H9 (cell line): ENCODE data around the gene EEF1G. TPM values are rescaled to one million over a fixed set of nuclear protein-coding genes. Genes with fewer than 3 reads are reported as not detected.

ENCODE experiments used
- DNase-seq: peaks from one replicate; pipeline ENCODE4 v3.0.0-alpha.2; 2017
- H2AFZ ChIP-seq: one replicate; pipeline ENCODE4 v1.6.1; 2013; ENCODE audit warnings: mild to moderate bottlenecking, low read length, control low read depth, moderate library complexity
- H2AK5ac ChIP-seq: 2 replicates; pipeline ENCODE4 v1.6.1; 2013; ENCODE audit warnings: low read length, control low read depth, mixed read lengths; ENCODE audit not compliant: insufficient read length
- H2BK120ac ChIP-seq: one replicate; pipeline ENCODE4 v1.6.1; 2013; ENCODE audit warnings: low read depth, mild to moderate bottlenecking, low read length, control low read depth, inconsistent platforms; ENCODE audit not compliant: poor library complexity, severe bottlenecking
- H2BK12ac ChIP-seq: 2 replicates; pipeline ENCODE4 v1.6.1; 2013; ENCODE audit warnings: low read length, control low read depth, mixed read lengths, low read depth; ENCODE audit not compliant: insufficient read length
- H2BK15ac ChIP-seq: 2 replicates; pipeline ENCODE4 v1.6.1; 2013; ENCODE audit warnings: low read depth, low read length, control low read depth
- H2BK20ac ChIP-seq: one replicate; pipeline ENCODE4 v1.6.1; 2013; ENCODE audit warnings: low read depth, mild to moderate bottlenecking, low read length, control low read depth, inconsistent platforms; ENCODE audit not compliant: poor library complexity, severe bottlenecking
- H2BK5ac ChIP-seq: 2 replicates; pipeline ENCODE4 v1.6.1; 2013; ENCODE audit warnings: low read length, control low read depth, mixed read lengths; ENCODE audit not compliant: insufficient read length
- H3K14ac ChIP-seq: 2 replicates; pipeline ENCODE4 v1.6.1; 2013; ENCODE audit warnings: low read length, control low read depth; ENCODE audit not compliant: insufficient read depth
- H3K18ac ChIP-seq: 2 replicates; pipeline ENCODE4 v1.6.1; 2013; ENCODE audit warnings: low read depth, mild to moderate bottlenecking, mixed read lengths, low read length, control low read depth; ENCODE audit not compliant: insufficient read length
- H3K23ac ChIP-seq: 2 replicates; pipeline ENCODE4 v1.6.1; 2013; ENCODE audit warnings: low read length, control low read depth, mixed read lengths, low read depth; ENCODE audit not compliant: insufficient read length
- H3K23me2 ChIP-seq: 2 replicates; pipeline ENCODE4 v1.6.1; 2013; ENCODE audit warnings: low read depth, mild to moderate bottlenecking, mixed read lengths, low read length, control low read depth; ENCODE audit not compliant: insufficient read length, poor library complexity, severe bottlenecking
- H3K27ac ChIP-seq: 2 replicates; pipeline ENCODE4 v1.5.1; 2013; ENCODE audit warnings: low read length, control low read depth, mixed read lengths, low read depth; ENCODE audit not compliant: insufficient read length
- H3K27me3 ChIP-seq: 2 replicates; pipeline ENCODE4 v1.6.1; 2013; ENCODE audit warnings: low read length, control low read depth, inconsistent platforms; ENCODE audit not compliant: insufficient read depth
- H3K4ac ChIP-seq: 2 replicates; pipeline ENCODE4 v1.6.1; 2013; ENCODE audit warnings: low read depth, mild to moderate bottlenecking, control low read depth, inconsistent platforms, low read length, moderate library complexity
- H3K4me1 ChIP-seq: 2 replicates; pipeline ENCODE4 v1.6.1; 2013; ENCODE audit warnings: low read length, control low read depth, inconsistent platforms; ENCODE audit not compliant: insufficient read depth
- H3K4me2 ChIP-seq: 2 replicates; pipeline ENCODE4 v1.6.1; 2013; ENCODE audit warnings: low read length, control low read depth, mixed read lengths; ENCODE audit not compliant: insufficient read length, insufficient read depth
- H3K56ac ChIP-seq: 2 replicates; pipeline ENCODE4 v1.6.1; 2013; ENCODE audit warnings: low read depth, mild to moderate bottlenecking, mixed read lengths, low read length, control low read depth; ENCODE audit not compliant: insufficient read length
- H3K79me1 ChIP-seq: 2 replicates; pipeline ENCODE4 v1.6.1; 2013; ENCODE audit warnings: low read depth, mild to moderate bottlenecking, moderate library complexity, low read length, control low read depth, inconsistent platforms; ENCODE audit not compliant: insufficient read depth, poor library complexity, severe bottlenecking
- H3K79me2 ChIP-seq: 2 replicates; pipeline ENCODE4 v1.6.1; 2013; ENCODE audit warnings: low read length, control low read depth, inconsistent platforms; ENCODE audit not compliant: insufficient read depth
- H3K9ac ChIP-seq: 2 replicates; pipeline ENCODE4 v1.6.1; 2013; ENCODE audit warnings: low read length, control low read depth, mixed read lengths; ENCODE audit not compliant: insufficient read length; ENCODE audit errors: extremely low read depth
- H3K9me3 ChIP-seq: one replicate; pipeline ENCODE4 v1.6.1; 2013; ENCODE audit warnings: low read depth, low read length, inconsistent platforms; ENCODE audit not compliant: control insufficient read depth
- H3T11ph ChIP-seq: one replicate; pipeline ENCODE4 v1.6.1; 2013; ENCODE audit warnings: mild to moderate bottlenecking, low read length, control low read depth, inconsistent platforms
- H4K20me1 ChIP-seq: one replicate; pipeline ENCODE4 v1.6.1; 2013; ENCODE audit not compliant: control insufficient read depth, insufficient read length, insufficient read depth
- H4K5ac ChIP-seq: 2 replicates; pipeline ENCODE4 v1.6.1; 2013; ENCODE audit warnings: low read depth, mild to moderate bottlenecking, mixed read lengths, low read length, control low read depth; ENCODE audit not compliant: insufficient read length
- H4K8ac ChIP-seq: replicated peaks from 2 replicates; pipeline ENCODE4 v1.6.1; 2013; ENCODE audit warnings: low read length, control low read depth, mixed read lengths, low read depth; ENCODE audit not compliant: insufficient read length
- H4K91ac ChIP-seq: 2 replicates; pipeline ENCODE4 v1.6.1; 2013; ENCODE audit warnings: low read depth, mild to moderate bottlenecking, moderate library complexity, mixed read lengths, low read length, control low read depth; ENCODE audit not compliant: insufficient read length
- H3K27ac Mint-ChIP-seq, 3 experiments: 2 replicates in 2 of 3; 3 replicates in 1 of 3; pipeline ENCODE4 v1.8.0; 2020 to 2021; ENCODE audit warnings: mixed read lengths in 3 of 3, mild to moderate bottlenecking in 1 of 3, moderate library complexity in 1 of 3
- H3K27me3 Mint-ChIP-seq: 2 replicates; pipeline ENCODE4 v1.8.0; 2021; ENCODE audit warnings: low read depth, mild to moderate bottlenecking, moderate library complexity, mixed read lengths
- H3K36me3 Mint-ChIP-seq, 3 experiments: 2 replicates in 2 of 3; 3 replicates in 1 of 3; pipeline ENCODE4 v1.8.0; 2020 to 2021; ENCODE audit warnings: low read depth in 3 of 3, mixed read lengths in 3 of 3; ENCODE audit not compliant: insufficient read depth in 1 of 3
- H3K4me1 Mint-ChIP-seq, 2 experiments: 2 replicates each; pipeline ENCODE4 v1.8.0; 2020; ENCODE audit warnings: mixed read lengths in 2 of 2
- H3K4me3 Mint-ChIP-seq, 2 experiments: 2 replicates in 1 of 2; 3 replicates in 1 of 2; pipeline ENCODE4 v1.8.0; 2020 to 2021; ENCODE audit warnings: mild to moderate bottlenecking in 2 of 2, mixed read lengths in 2 of 2, moderate library complexity in 1 of 2
- H3K9me3 Mint-ChIP-seq, 2 experiments: 2 replicates in 1 of 2; 3 replicates in 1 of 2; pipeline ENCODE4 v1.8.0; 2020; ENCODE audit warnings: mild to moderate bottlenecking in 2 of 2, mixed read lengths in 2 of 2, moderate library complexity in 1 of 2
- CTCF ChIP-seq: fragments of 200-600 bp; sonication (generic); conservative IDR thresholded peaks from 3 replicates; pipeline ENCODE4 v1.8.0; 2021; ENCODE audit warnings: antibody characterized with exemption, mild to moderate bottlenecking
- WGBS: extraction: QIAGEN DNeasy Blood & Tissue Kit; methylation state at CpG from one replicate; pipeline ENCODE4 v1.1.7; 2013; ENCODE audit warnings: missing lambda C conversion rate, low lambda C conversion rate, mixed read lengths; ENCODE audit not compliant: insufficient read length; ENCODE audit errors: extremely low coverage; 5-methylcytosine and 5-hydroxymethylcytosine counted together
- total RNA-seq: library from RNA; stranded (reverse); gene quantifications from 2 replicates; pipeline ENCODE4 v1.2.1, GENCODE V29; 2021

EEF1G gene
- total RNA-seq, 1 experiment from 2014 or later = 1,790 TPM

DNA sequence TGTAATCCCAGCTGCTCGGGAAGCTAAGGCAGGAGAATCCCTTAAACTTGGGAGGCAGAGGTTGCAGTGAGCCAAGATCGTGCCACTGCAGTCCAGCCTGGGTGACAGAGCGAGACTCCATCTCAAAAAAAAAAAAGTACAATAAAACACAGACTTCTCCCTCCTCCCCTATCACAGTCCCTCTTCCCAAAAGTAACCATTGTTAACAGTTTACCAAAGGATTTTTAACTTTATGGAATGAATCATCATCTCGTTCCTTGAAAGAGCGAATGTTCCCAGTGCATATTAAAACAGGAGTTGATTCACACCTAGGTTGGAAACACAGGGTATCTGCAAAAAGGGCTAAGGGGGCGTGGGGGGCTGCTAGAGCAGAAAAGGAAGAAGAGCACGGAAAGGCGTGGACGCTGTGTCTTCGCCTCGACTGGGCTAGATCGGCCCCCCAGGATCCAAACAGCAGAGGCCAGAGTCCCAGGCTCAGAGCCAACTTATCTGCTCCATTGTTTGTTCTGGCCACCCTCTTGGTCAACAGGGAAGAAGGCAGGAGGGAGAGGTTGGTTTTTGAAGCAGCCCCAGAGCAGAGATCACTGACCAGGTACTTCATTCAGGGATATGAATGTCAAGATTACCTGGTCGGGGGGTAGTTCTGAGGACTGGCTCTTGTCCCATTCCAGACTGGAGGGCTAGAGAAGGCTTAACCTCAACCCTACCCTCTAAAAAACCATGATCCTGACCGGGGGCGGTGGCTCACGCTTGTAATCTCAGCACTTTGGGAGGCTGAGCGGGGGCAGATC, 25.0 kb downstream of the EEF1G start:
- Histone ChIP-seq H2BK120ac (no peak overlapping the region), H3K18ac (no peak overlapping the region), H3K79me1 (no peaks in the 10 kb centered on the region), H3K4ac (no peak overlapping the region), H4K20me1 (peaks cover 2% of the 10 kb centered on the region), H3K4me1 (peaks cover 9% of the 10 kb centered on the region; the same call in 1 of the 2 replicates), H3K14ac (no peak overlapping the region), H3K79me2 (no peaks in the 10 kb centered on the region), H2BK12ac (no peak overlapping the region), H3K56ac (no peak overlapping the region), H2AFZ (no peak overlapping the region), H3T11ph (no peak overlapping the region), H2BK5ac (no peak overlapping the region), H3K27me3 (peaks cover 44% of the 10 kb centered on the region), H2BK15ac (no peak overlapping the region), H3K9me3 (no peaks in the 10 kb centered on the region), H3K4me2 (no peak overlapping the region), H3K9ac (no peak overlapping the region), H3K27ac (no peak overlapping the region), H4K8ac (no peak overlapping the region), H4K91ac (no peak overlapping the region), H3K23ac (no peak overlapping the region), H2BK20ac (no peak overlapping the region), H2AK5ac (no peak overlapping the region), H4K5ac (no peak overlapping the region), H3K23me2 (peaks cover 26% of the 10 kb centered on the region)
- Mint-ChIP-seq H3K27ac (no peak overlapping the region), H3K4me1 (peaks cover 39 to 61% of the 10 kb centered on the region in 2 experiments), H3K4me3 (no peak overlapping the region), H3K9me3 (no peaks in the 10 kb centered on the region; a peak in 2 of 5 replicates), H3K27me3 (peaks cover 73% of the 10 kb centered on the region), H3K36me3 (no peaks in the 10 kb centered on the region; a peak in 1 of 7 replicates)
- DNase-seq = no peak
- no CpG with 5 or more reads among the region's 17 CpGs for WGBS
- no peak for TF ChIP-seq CTCF
